RPMI8226 (cell line): ENCODE results near the gene GAB1.

Experiments
- DNase-seq: peaks from one replicate; pipeline ENCODE4 v3.0.0-alpha.2; 2015

Gene GAB1

DNA sequence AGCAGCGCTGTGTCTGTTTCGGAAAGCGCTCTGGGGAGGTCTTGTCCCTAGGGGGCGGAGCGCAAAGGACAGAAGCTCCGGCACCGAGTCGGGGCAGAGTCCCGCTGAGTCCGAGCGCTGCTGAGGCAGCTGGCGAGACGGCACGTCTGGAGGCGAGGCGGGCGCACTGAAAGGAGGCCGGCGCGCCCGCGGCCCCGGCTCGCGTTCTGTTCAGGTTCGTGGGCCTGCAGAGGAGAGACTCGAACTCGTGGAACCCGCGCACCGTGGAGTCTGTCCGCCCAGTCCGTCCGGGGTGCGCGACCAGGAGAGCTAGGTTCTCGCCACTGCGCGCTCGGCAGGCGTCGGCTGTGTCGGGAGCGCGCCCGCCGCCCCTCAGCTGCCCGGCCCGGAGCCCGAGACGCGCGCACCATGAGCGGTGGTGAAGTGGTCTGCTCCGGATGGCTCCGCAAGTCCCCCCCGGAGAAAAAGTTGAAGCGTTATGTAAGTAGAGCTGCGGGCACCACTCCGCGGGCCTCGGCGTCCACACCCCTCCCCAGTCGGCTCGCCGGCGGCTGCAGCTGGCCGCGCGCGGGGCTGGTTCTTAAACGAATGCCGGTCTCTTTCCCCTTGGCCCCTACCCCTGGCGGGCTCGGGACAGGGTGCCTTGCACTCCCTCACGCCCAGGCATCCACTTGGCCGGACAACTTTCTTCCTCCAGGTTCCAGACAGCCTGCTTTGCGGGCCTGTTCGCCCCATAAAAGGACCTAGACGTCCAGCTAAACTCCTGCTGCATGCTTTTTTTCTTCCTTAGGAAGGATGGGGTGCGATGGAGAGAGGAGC lies at the start of gene GAB1:
GAB1 (plus strand) TSS at position 96 of the 819 bp plus-strand sequence; CDS start at position 409, 313 bp downstream.
- peak; percentile 86 for DNase-seq

- DNase-seq, result no peak
These were observed 49.1 kb upstream of the GAB1 start for GRCh38 chr4:143287572-143287923.

DNA sequence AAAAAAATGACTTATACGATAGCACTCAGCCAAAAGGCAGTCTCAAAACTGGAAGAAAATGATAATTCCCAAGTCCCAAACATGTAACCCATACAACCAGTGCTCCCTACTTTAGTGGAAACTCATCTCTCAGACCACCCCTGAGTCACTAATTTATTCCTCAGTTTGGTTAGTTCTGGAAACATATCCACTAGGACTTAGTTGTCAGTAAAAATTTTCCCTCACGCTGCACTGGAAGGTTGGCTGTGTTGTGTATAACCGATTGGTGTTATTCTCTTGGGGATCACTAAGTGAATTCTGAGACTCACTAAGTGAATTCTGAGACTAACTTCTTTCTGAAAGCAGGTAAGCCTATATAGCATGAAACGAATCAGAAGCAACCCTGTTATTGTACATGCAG lies 48.5 kb upstream of the GAB1 start:
- no peak for DNase-seq

- DNase-seq, result no peak
These were observed 47.3 kb upstream of the GAB1 start for GRCh38 chr4:143289370-143289769.

GRCh38 chr4:143291314-143291713 lies 45.4 kb upstream of the GAB1 start:
- no peak for DNase-seq

GRCh38 chr4:143292858-143293257 lies 43.8 kb upstream of the GAB1 start:
- DNase-seq, result no peak

- DNase-seq, result no peak
These were observed 42.4 kb upstream of the GAB1 start for GRCh38 chr4:143294310-143294709.

DNA sequence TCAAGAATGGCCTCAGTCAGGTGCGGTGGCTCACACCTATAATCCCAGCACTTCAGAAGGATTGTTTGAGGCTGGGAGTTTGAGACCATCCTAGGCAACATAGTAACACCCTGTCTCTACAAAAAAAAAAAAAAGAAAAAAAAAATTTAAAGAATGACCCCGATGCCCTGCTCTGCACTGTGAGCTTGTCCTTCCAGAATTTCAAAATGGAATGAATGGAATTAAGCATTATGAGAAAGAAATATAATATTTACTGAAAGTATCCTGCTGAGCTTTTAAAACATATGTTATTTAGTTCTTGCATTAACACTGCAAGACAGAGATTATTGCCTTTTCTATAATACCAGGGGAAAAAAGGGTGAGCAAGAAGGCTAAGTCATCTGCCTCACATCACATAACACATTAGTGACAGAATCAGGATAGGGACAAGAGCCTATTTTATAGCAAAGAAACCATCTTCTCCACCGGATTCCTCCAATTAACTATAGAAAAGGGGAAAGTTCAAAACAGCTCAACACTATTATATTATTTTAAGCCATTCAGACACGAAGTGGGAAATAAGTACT lies 41.9 kb upstream of the GAB1 start:
- no peak for DNase-seq

DNA sequence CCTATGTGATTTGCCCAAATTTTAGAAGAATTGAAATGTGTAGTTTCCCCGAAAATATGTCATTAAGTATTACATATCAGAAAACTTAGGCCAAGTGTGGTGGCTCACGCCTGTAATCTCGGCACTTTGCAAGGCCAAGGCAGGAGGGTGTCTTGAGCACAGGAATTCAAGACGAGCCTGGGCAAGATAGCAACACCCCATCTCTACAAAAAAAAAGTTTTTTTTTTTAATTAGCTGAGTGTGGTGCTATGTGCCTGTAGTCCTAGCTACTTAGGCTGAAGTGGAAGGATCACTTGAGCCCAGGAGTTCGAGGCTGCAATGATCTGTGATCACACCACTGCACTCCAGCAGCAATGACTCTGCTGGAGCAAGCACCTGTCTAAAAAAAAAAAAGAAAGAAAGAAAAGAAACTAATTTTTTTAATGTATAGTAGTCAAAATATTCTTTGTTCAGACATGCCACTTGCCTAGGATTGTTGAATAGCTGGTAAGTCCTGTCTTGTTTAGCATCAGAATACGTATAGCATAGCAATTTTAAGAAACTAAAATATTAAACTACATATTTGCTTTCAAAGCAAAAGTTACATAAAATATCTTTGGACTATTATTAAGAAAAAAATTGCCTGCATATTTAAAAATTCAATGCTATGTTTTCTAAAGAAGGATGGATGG lies 40.1 kb upstream of the GAB1 start:
- no peak for DNase-seq

DNA sequence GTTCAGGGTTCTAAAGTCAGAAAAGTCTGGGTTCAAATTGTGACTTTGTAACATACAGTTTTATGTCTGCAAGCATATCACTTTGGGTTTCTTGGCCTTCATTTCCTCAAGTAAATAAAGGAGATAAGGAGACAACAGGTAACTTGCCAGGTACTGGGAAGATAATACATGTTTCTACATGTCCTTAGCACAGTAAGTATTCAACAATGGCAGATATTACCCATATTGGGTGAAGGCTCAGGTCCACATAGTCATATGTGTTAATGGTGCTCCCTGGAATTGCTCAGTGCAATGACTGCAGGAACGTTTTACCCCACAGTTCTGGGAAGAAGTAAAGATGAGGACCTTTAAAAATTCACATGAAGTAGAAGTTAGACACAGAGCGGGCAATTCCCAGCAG lies 35.8 kb upstream of the GAB1 start:
- no peak for DNase-seq

DNA sequence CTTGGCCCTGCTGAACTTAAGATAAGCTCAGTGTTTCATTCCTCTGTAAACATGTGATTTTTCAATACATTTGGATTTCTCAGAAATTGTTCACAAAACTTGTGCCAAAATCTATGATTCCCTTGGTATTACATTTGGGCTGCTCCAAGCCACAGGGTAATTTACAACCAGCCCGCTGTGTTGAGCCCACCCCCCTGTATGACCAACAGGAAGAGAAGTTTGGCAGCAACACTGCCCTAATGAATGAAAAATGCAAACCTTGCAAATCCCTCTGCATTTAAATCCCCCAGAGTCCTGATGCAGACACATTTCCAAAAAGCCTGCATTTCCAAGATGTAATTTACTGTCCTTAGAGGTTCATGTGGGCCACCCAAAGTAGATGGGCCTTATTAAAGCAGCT lies 34.1 kb upstream of the GAB1 start:
- no peak for DNase-seq

- no peak for DNase-seq
These were observed 29.9 kb upstream of the GAB1 start for GRCh38 chr4:143306788-143307187.

DNA sequence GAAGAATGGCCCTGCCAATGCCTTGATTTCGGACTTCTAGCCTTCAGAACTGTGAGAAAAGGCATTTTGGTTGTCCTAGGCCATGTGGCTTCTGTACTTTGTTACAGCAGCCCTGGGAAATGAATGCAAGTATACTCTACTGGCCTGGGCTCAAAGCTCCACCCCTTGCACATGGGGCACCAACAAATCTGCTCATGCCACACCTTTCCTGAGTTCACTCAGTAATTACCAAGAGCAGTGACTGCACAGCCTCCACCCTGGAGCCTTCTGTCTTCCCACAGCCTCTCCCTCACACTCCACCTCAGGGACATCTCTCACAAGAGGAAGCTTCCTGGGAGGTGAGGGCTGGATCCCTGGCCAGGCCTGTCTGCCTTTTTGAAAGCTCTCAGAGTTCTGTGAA lies 29.1 kb upstream of the GAB1 start:
- DNase-seq, result peak; percentile 11

- DNase-seq, result no peak
These were observed 28.3 kb upstream of the GAB1 start for GRCh38 chr4:143308377-143308776.

DNA sequence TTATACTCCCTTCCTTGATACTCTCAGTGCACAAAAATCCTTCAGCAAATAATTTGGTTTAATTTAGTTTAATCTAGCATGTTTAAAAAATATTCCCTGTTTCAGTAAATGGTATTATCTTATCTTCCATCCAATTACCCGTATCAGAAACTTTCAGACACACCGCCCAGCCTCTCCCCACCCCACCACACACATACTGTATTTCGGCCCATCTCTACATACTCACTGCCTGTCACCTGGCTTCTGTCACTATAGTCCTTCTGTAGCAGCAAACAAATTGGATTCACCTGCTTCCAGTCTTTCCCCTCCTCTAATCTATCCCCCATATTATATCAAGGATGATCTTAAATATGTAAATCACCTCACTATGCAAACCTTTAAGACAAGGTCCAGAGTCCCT lies 24.8 kb upstream of the GAB1 start:
- DNase-seq, result no peak

GRCh38 chr4:143313521-143313920 lies 23.2 kb upstream of the GAB1 start:
- DNase-seq, result no peak

- DNase-seq, result no peak
These were observed 22.7 kb upstream of the GAB1 start for GRCh38 chr4:143313996-143314395.

- DNase-seq, result no peak
These were observed 16.6 kb upstream of the GAB1 start for GRCh38 chr4:143320113-143320512.

DNA sequence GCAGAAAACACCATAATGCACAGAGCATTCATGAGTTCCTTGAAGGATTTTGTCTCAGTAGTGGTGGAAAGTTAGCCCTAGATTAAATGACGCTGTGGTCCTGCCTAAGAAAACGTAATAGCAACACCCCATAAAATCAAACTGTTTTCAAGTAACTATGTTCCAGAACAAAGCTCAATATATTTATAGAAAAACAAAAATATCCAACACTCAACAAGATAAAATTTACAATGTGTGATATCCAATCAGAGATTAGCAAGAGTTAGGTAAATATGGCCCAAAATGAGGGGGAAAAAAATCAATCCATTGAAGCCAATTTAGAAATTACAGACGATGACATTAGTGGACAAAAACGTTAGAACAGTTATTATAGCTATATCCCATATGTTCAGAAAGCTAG lies 9.9 kb upstream of the GAB1 start:
- no peak for DNase-seq

DNA sequence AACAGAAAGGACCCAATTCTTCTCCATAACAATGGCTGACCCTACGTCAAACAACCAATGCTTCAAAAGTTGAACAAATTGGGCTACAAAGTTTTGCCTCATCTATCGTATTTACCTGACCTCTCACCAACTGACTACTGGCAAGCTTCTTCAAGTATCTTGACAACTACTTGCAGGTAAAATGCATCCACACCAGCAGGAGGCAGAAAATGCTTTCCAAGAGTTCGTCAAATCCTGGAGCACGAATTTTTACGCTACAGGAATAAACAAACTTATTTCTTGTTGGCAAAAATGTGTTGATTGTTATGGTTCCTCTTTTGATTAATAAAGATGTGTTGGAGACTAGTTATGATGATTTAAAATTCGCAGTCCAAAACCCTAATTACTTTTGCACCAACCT lies 6.7 kb upstream of the GAB1 start:
- DNase-seq, result no peak

- DNase-seq, result peak; percentile 71
These were observed 496 bp upstream of the GAB1 start for GRCh38 chr4:143335979-143336780.

DNA sequence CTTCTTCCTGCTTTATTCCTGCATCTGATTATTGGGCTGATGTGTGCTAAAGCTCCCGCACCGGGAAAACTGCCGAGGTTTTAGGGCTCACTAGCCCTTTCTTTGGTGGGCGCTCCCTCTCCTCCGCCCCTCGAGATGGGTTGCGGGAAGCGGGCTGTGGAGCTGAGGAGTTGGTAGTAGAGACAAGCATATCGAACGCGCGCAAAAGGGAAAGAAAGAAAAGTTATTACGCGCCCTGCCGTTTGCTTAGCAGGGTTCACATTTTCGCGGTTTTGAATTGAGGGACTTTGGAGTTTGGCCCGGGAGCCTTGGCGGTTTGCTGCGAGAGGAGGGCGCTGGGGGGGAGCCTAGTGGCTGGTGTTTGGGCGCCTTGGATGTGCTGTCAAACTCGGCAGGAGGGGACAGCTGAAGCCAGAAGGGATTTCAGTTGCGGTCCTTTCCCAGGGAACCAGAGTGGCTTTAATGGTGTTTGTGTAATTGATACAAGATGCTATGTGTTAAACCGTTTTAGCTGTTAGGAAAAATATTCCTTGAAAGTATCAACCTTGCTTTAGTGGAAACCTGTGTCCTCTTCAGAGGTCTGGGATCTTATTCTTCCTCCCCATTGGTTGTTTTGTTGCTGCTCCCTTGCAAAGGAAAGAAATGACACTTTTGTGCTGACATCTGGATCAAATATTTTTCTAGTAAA lies 1.1 kb downstream of the GAB1 start:
- DNase-seq, result peak; percentile 74

- no peak for DNase-seq
These were observed 1.6 kb downstream of the GAB1 start for GRCh38 chr4:143338313-143338712.
